BE2C (cell line): Measurements from ENCODE around the gene OVCA2.

Experiments
- DNase-seq: peaks from one replicate; pipeline ENCODE4 v3.0.0-alpha.2; 2020
- H3K27me3 ChIP-seq: fragments of 250-450 bp; sonication (Bioruptor Pico); 2 replicates; pipeline ENCODE4 v1.5.1; 2020; ENCODE audit warnings: mild to moderate bottlenecking
- H3K36me3 ChIP-seq: fragments of 250-450 bp; sonication (Bioruptor Pico); 2 replicates; pipeline ENCODE4 v1.5.1; 2020; ENCODE audit warnings: mild to moderate bottlenecking
- H3K4me1 ChIP-seq: fragments of 250-450 bp; sonication (Bioruptor Pico); 2 replicates; pipeline ENCODE4 v1.5.1; 2020
- H3K4me3 ChIP-seq: 2 replicates; pipeline ENCODE4 v1.5.1; 2011; ENCODE audit warnings: low read depth, low read length
- H3K9me3 ChIP-seq: fragments of 250-450 bp; sonication (Bioruptor Pico); 2 replicates; pipeline ENCODE4 v1.5.1; 2020
- TF ChIP-seq, protein P1 (sequence below): IDR thresholded peaks from 2 replicates; pipeline ENCODE4 v1.5.1; 2012; ENCODE audit warnings: mild to moderate bottlenecking, low read depth, low read length

The OVCA2 gene

GRCh38 chr17:2070241-2071023 lies 28.6 kb downstream of the OVCA2 start:
- no peaks in the 10 kb centered on the region for H3K36me3 ChIP-seq
- H3K4me3 ChIP-seq, result no peak overlapping the region
- no peaks in the 10 kb centered on the region for H3K27me3 ChIP-seq
- H3K4me1 ChIP-seq, result peaks cover 7% of the 10 kb centered on the region
- TF ChIP-seq, protein P1, sequence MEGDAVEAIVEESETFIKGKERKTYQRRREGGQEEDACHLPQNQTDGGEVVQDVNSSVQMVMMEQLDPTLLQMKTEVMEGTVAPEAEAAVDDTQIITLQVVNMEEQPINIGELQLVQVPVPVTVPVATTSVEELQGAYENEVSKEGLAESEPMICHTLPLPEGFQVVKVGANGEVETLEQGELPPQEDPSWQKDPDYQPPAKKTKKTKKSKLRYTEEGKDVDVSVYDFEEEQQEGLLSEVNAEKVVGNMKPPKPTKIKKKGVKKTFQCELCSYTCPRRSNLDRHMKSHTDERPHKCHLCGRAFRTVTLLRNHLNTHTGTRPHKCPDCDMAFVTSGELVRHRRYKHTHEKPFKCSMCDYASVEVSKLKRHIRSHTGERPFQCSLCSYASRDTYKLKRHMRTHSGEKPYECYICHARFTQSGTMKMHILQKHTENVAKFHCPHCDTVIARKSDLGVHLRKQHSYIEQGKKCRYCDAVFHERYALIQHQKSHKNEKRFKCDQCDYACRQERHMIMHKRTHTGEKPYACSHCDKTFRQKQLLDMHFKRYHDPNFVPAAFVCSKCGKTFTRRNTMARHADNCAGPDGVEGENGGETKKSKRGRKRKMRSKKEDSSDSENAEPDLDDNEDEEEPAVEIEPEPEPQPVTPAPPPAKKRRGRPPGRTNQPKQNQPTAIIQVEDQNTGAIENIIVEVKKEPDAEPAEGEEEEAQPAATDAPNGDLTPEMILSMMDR, result no peak
- no peaks in the 10 kb centered on the region for H3K9me3 ChIP-seq
- DNase-seq, result no peak

GRCh38 chr17:2071024-2071385 lies 29.2 kb downstream of the OVCA2 start:
- H3K4me3 ChIP-seq, result no peak overlapping the region
- H3K9me3 ChIP-seq, result no peaks in the 10 kb centered on the region
- peaks cover 13% of the 10 kb centered on the region for H3K4me1 ChIP-seq
- no peak for DNase-seq
- H3K27me3 ChIP-seq, result no peaks in the 10 kb centered on the region
- H3K36me3 ChIP-seq, result no peaks in the 10 kb centered on the region
- TF ChIP-seq, protein P1, result no peak

- TF ChIP-seq, protein P1, result no peak
- no peak overlapping the region for H3K4me3 ChIP-seq
- peaks cover 16% of the 10 kb centered on the region for H3K4me1 ChIP-seq
- H3K9me3 ChIP-seq, result no peaks in the 10 kb centered on the region
- H3K27me3 ChIP-seq, result no peaks in the 10 kb centered on the region
- H3K36me3 ChIP-seq, result no peaks in the 10 kb centered on the region
- no peak for DNase-seq
These were observed 29.8 kb downstream of the OVCA2 start for GRCh38 chr17:2071455-2072281.

DNA sequence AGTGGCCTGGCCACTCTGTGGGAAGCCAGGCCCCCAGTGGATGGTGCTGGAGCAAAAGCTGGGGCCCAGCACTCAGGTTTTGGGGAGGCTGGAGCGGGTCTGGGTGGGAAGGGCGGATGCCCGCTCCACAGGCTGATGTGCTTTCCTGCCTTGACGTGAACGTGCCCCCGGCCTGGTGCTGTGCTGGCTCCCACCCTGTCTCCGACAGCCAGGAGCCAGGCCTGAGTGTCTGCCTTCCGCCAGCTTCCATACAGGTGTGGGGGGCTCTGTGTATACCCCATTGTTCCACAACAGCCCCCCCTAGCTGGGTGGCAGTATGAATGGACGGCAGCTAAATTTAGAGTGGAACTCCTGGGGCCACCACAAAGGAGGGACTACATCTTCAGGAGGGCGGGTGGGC lies 33.1 kb downstream of the OVCA2 start:
- Histone ChIP-seq H3K27me3 (no peaks in the 10 kb centered on the region), H3K4me3 (no peak overlapping the region), H3K9me3 (no peaks in the 10 kb centered on the region), H3K36me3 (no peaks in the 10 kb centered on the region), H3K4me1 (peaks cover 16% of the 10 kb centered on the region)
- DNase-seq, result no peak
- TF ChIP-seq, protein P1, result no peak

- DNase-seq, result peak; percentile 58
These were observed 33.7 kb downstream of the OVCA2 start for GRCh38 chr17:2075336-2076086.

More at GRCh38 chr17:2075336-2076086, 33.7 kb downstream of the OVCA2 start:
- TF ChIP-seq, protein P1, result no peak
- Histone ChIP-seq H3K36me3 (no peaks in the 10 kb centered on the region), H3K9me3 (no peaks in the 10 kb centered on the region), H3K4me1 (peaks cover 16% of the 10 kb centered on the region), H3K27me3 (no peaks in the 10 kb centered on the region), H3K4me3 (no peak overlapping the region)
